Esophagus (tissue), 2 donors: Measurements from ENCODE around the gene GSK3B. TPM values are rescaled to one million over a fixed set of nuclear protein-coding genes. Genes with fewer than 3 reads are reported as not detected.
"Not testable (repeated sequence)": the region's sequence is repeated elsewhere in the genome, so short reads cannot be mapped to it uniquely, and the experiment has no call there.

Experiments
- H3K27ac ChIP-seq, 2 donors: one replicate each; pipeline ENCODE4 v1.5.1; 2013; ENCODE audit warnings: low read depth in 2 of 2, mild to moderate bottlenecking in 2 of 2, inconsistent platforms in 1 of 2, low read length in 1 of 2, moderate library complexity in 1 of 2
- H3K27me3 ChIP-seq, 2 donors: one replicate each; pipeline ENCODE4 v1.6.1; 2013; ENCODE audit warnings: low read length in 2 of 2, control low read depth in 1 of 2, mild to moderate bottlenecking in 1 of 2; ENCODE audit not compliant: insufficient read depth in 2 of 2, control insufficient read depth in 1 of 2
- H3K36me3 ChIP-seq, 2 donors: one replicate each; pipeline ENCODE4 v1.6.1; 2013; ENCODE audit warnings: low read length in 1 of 2; ENCODE audit not compliant: control insufficient read depth in 2 of 2, insufficient read depth in 2 of 2
- H3K4me1 ChIP-seq, 2 donors: one replicate each; pipeline ENCODE4 v1.6.1; 2013; ENCODE audit warnings: low read length in 1 of 2; ENCODE audit not compliant: control insufficient read depth in 2 of 2, insufficient read depth in 2 of 2
- H3K4me3 ChIP-seq, 2 donors: one replicate each; pipeline ENCODE4 v1.5.1; 2013; ENCODE audit warnings: low read length in 2 of 2, mild to moderate bottlenecking in 2 of 2, low read depth in 1 of 2, moderate library complexity in 1 of 2
- H3K9me3 ChIP-seq, 2 donors: one replicate each; pipeline ENCODE4 v1.6.1; 2013; ENCODE audit warnings: mild to moderate bottlenecking in 2 of 2, low read depth in 1 of 2, low read length in 1 of 2, moderate library complexity in 1 of 2; ENCODE audit not compliant: control insufficient read depth in 2 of 2, insufficient read depth in 1 of 2
- WGBS, 2 donors: extraction: QIAGEN DNeasy Blood & Tissue Kit; methylation state at CpG; one replicate each; pipeline ENCODE4 v1.1.7; 2013; 5-methylcytosine and 5-hydroxymethylcytosine counted together
- polyA plus RNA-seq, 2 donors: library from polyadenylated mRNA; stranded (reverse); fragments of 200-250 nt; gene quantifications; one replicate each; pipeline ENCODE4 v1.2.3, GENCODE V29; 2013
- donor health status: healthy with polysubstance abuse.
- donor health status: Bipolar disorder and iron deficiency.

GSK3B gene
- polyA plus RNA-seq, 2 donors, result 8.8 to 12.0 TPM

DNA sequence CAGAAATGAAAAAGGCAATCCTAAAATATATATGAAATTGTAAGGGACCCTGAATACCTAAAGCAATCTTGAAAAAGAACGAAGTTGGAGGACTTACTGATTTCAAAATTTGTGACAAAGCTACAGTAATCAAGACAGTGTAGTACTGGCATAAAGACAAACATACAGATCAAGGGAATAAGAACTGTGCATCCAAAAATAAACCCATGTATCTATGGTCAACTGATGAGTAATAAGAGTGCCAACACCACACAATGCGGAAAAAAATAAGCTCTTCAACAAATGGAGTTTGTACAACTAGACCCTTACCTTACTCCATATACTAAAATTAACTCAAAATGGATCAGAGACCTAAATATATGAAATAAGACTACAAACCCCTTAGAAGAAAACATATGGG lies 29.6 kb downstream of the GSK3B start:
- no peak overlapping the region for H3K4me3 ChIP-seq
- H3K36me3 ChIP-seq, result no peaks in the 10 kb centered on the region
- H3K27ac ChIP-seq, result no peak overlapping the region
- no peaks in the 10 kb centered on the region for H3K27me3 ChIP-seq
- 90 to 94% methylated on average over 2 of the region's 2 CpGs for WGBS, 2 donors
- no peaks in the 10 kb centered on the region for H3K4me1 ChIP-seq
- H3K9me3 ChIP-seq, result no peaks in the 10 kb centered on the region

- H3K27me3 ChIP-seq, result no peaks in the 10 kb centered on the region
Measured at GRCh38 chr3:120062474-120062873, 31.8 kb downstream of the GSK3B start.

DNA sequence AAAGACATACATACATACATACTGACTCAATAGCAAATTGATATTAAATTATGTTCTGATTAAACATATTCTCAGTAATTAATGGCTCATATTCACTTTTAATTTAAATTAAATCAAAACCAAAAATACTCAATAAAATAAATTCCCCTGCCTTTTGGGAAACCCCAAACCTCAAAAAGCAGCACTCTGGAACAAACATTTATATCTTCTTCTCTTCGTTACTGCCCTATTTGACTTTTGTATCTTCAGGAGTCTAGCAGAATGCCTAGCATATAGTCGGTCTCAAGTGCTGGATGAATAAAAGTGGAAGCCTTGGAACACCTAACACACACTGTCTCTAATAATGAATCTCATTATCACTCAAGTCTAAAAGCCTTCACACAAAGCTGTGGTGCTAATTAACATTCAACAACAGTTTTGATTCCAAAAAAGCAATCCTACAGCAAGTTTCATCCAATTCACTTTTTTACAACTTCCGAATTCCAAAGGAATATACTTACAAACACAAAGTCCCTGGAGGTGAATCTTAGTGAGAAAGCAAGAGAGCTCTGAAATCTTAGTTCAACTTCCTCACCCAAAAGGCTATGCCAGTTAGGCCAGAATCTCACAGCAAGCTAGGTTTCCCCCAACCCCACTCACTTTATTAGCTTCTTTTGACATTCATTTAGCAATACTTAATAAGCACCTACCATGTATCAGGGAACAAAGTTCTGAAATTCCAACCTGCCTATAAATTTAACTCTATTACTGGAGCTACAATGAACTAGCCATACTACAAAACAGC lies 35.0 kb downstream of the GSK3B start:
- WGBS, 2 donors, result 73 to 84% methylated on average over 3 of the region's 3 CpGs

More at GRCh38 chr3:120062474-120062873, 31.8 kb downstream of the GSK3B start:
- Histone ChIP-seq H3K9me3 (no peaks in the 10 kb centered on the region), H3K36me3 (no peaks in the 10 kb centered on the region), H3K4me1 (no peaks in the 10 kb centered on the region), H3K27ac (no peak overlapping the region), H3K4me3 (no peak overlapping the region)
- 90 to 95% methylated on average over 4 of the region's 4 CpGs for WGBS, 2 donors

GRCh38 chr3:120057626-120058025 lies 36.6 kb downstream of the GSK3B start:
- no peaks in the 10 kb centered on the region for H3K4me1 ChIP-seq
- no peaks in the 10 kb centered on the region for H3K27me3 ChIP-seq
- no peak overlapping the region for H3K27ac ChIP-seq
- H3K9me3 ChIP-seq, result no peaks in the 10 kb centered on the region
- H3K36me3 ChIP-seq, result no peaks in the 10 kb centered on the region
- H3K4me3 ChIP-seq, result no peak overlapping the region
- WGBS, 2 donors, result 82 to 86% methylated on average over 1 of the region's 1 CpG

More for the DNA sequence above, 35.0 kb downstream of the GSK3B start:
- Histone ChIP-seq H3K4me3 (no peak overlapping the region), H3K9me3 (no peaks in the 10 kb centered on the region), H3K27me3 (no peaks in the 10 kb centered on the region), H3K4me1 (no peaks in the 10 kb centered on the region), H3K36me3 (no peaks in the 10 kb centered on the region), H3K27ac (no peak overlapping the region)

DNA sequence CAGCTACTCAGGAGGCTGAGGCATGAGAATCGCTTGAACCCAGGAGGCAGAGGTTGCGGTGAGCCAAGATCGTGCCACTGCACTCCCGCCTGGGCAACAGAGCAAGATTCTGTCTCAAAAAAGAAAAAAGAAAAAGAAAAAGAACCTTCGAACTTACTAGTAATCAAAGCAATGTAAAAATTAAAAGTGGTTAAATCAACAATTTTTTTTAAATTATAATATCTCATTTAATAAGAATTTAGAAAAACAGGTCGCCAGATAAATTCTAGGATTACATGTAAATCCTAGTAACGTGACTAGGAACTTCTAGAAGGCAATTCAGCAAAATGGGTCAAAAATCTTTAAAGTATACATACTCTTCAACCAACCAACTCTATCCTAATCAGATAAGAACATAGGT lies 37.2 kb downstream of the GSK3B start:
- Histone ChIP-seq H3K36me3 (no peaks in the 10 kb centered on the region), H3K4me3 (no peak overlapping the region), H3K9me3 (no peaks in the 10 kb centered on the region), H3K27ac (no peak overlapping the region), H3K4me1 (no peaks in the 10 kb centered on the region), H3K27me3 (no peaks in the 10 kb centered on the region)
- 97 to 98% methylated on average over 7 of the region's 7 CpGs for WGBS, 2 donors

GRCh38 chr3:120053647-120054046 lies 40.6 kb downstream of the GSK3B start:
- 96 to 97% methylated on average over 7 of the region's 7 CpGs for WGBS, 2 donors

GRCh38 chr3:120052677-120053076 lies 41.6 kb downstream of the GSK3B start:
- WGBS, 2 donors, result 87 to 90% methylated on average over 3 of the region's 3 CpGs
- Histone ChIP-seq H3K27ac (no peak overlapping the region), H3K9me3 (no peaks in the 10 kb centered on the region), H3K4me1 (no peaks in the 10 kb centered on the region), H3K4me3 (no peak overlapping the region), H3K27me3 (no peaks in the 10 kb centered on the region), H3K36me3 (no peaks in the 10 kb centered on the region)

More at GRCh38 chr3:120053647-120054046, 40.6 kb downstream of the GSK3B start:
- H3K9me3 ChIP-seq, H3K4me3 ChIP-seq, H3K36me3 ChIP-seq, H3K27ac ChIP-seq, H3K4me1 ChIP-seq, H3K27me3 ChIP-seq: not testable (repeated sequence)

DNA sequence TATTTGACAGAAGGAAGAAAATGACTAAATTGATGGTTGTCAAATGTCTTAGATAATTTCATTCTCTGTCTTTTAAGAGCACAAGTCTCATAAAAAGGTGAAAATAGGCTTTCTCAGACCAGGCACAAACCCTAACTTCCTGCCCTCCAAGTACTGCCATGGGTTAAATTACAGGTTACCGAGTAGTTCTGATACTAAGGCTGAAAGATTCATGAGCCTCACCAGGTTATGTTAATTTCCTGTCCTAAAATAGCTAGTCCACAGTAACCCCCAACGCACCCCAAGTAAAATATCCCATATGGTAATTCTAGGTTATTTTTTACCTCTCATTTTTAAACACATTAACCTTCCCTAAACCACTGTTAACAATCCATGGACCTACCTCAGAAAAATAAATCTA lies 42.0 kb downstream of the GSK3B start:
- Histone ChIP-seq H3K27me3 (no peaks in the 10 kb centered on the region), H3K4me3 (no peak overlapping the region), H3K9me3 (no peaks in the 10 kb centered on the region), H3K27ac (no peak overlapping the region), H3K4me1 (no peaks in the 10 kb centered on the region), H3K36me3 (no peaks in the 10 kb centered on the region)
- WGBS, 2 donors, result 49 to 50% methylated on average over 2 of the region's 2 CpGs

DNA sequence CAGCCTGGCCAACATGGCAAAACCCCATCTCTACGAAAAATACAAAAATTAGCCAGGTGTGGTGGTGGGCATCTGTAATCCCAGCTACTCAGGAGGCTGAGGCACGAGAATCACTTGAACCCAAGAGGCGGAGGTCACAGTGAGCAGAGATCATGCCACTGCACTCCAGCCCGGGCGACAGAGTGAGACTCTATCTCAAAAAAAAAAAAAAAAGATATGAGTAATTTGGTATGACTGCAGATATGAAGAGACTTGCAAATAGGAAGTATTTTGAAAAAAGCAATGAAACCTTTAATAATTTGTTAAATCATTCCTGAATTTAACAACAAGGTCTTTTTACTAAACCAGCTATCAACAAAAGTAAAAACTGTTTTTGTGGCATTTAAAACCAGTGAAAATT lies 42.7 kb downstream of the GSK3B start:
- not testable (repeated sequence) for H3K9me3 ChIP-seq, H3K4me1 ChIP-seq, H3K27ac ChIP-seq, H3K36me3 ChIP-seq, H3K27me3 ChIP-seq, H3K4me3 ChIP-seq
- 79 to 92% methylated on average over 5 of the region's 5 CpGs for WGBS, 2 donors

- Histone ChIP-seq H3K9me3 (no peaks in the 10 kb centered on the region), H3K27ac (no peak overlapping the region), H3K36me3 (no peaks in the 10 kb centered on the region), H3K4me3 (no peak overlapping the region), H3K4me1 (no peaks in the 10 kb centered on the region), H3K27me3 (no peaks in the 10 kb centered on the region)
- 87% methylated on average over 4 of the region's 4 CpGs for WGBS, 2 donors
Measured at GRCh38 chr3:120049881-120050539, 44.2 kb downstream of the GSK3B start.
